ENCODE data around the gene BBS2. TPM values are rescaled to one million over a fixed set of nuclear protein-coding genes. Genes with fewer than 3 reads are reported as not detected.

BBS2 gene
- total RNA-seq, 1 experiment from 2014 or later: 23.9 TPM

DNA sequence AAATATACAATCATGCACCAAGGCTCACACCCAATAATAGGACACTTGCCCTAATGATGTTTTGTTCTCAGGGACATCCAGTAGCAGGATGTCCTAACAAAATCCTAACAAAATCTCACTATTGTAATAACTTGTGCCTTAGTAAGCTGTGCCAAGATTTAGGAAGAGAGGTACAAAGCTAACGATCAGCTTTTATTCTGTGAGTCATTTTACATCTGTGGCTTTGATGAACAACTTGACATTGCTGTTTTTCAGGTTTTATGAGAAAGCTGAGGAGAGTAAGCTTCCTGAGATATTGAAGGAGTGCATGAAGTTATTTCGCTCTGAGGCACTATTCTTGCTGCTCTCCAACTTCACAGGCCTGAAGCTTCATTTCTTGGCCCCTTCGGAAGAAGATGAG is 49.6 kb downstream of the BBS2 start:
- intact Hi-C loops (cut with micrococcal nuclease): no loop called here
- BruUV-seq (replicated peaks): no TSS peak
- POLR2A ChIA-PET: interaction anchor here (1.2 to 1.7 kb wide), 2 partner anchors 11 to 19 kb away, joined by 5 read pairs; partner anchors contain the start of genes NUDT21 and OGFOD1
- H3K27me3 Mint-ChIP-seq (ENCODE audit: insufficient read depth, unreplicated experiment): no peaks in the 10 kb centered on the region
- H3K36me3 Mint-ChIP-seq (ENCODE audit: insufficient read depth, unreplicated experiment): peaks cover 96% of the 10 kb centered on the region
- H3K27ac Mint-ChIP-seq (ENCODE audit: low read depth, unreplicated experiment): peak overlapping the region; percentile 70
- H3K4me3 Mint-ChIP-seq (ENCODE audit: unreplicated experiment): no peak overlapping the region
- DNase-seq (ENCODE audit: unreplicated experiment): no peak
- peaks cover 3% of the 10 kb centered on the region for H3K4me1 Mint-ChIP-seq (ENCODE audit: insufficient read depth, unreplicated experiment)
- CTCF ChIA-PET: no interaction called here
- TF ChIP-seq, protein P1, sequence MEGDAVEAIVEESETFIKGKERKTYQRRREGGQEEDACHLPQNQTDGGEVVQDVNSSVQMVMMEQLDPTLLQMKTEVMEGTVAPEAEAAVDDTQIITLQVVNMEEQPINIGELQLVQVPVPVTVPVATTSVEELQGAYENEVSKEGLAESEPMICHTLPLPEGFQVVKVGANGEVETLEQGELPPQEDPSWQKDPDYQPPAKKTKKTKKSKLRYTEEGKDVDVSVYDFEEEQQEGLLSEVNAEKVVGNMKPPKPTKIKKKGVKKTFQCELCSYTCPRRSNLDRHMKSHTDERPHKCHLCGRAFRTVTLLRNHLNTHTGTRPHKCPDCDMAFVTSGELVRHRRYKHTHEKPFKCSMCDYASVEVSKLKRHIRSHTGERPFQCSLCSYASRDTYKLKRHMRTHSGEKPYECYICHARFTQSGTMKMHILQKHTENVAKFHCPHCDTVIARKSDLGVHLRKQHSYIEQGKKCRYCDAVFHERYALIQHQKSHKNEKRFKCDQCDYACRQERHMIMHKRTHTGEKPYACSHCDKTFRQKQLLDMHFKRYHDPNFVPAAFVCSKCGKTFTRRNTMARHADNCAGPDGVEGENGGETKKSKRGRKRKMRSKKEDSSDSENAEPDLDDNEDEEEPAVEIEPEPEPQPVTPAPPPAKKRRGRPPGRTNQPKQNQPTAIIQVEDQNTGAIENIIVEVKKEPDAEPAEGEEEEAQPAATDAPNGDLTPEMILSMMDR (IDR thresholded peaks at IDR 0.05; ENCODE audit: unreplicated experiment): no peak
- no peaks in the 10 kb centered on the region for H3K9me3 Mint-ChIP-seq (ENCODE audit: unreplicated experiment)

DNA sequence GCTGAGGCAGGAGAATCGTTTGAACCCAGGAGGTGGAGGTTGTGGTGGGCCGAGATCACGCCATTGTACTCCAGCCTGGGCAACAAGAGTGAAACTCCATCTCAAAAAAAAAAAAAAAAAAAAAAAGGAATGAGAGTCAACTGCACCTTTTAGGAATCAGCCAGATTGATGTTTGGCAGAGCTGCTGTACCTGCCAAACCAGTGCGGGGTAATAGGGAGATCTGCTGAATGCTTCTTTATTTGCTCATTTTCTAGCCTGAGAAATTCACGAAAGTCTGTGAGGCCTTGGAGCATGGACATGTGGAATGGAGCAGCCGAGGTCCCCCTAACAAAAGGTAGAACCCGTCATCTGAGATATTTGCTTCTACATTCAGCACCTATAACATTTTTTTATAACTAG is 50.1 kb downstream of the BBS2 start:
- Mint-ChIP-seq H3K4me1 (ENCODE audit: insufficient read depth, unreplicated experiment) (peaks cover 3% of the 10 kb centered on the region), H3K27me3 (ENCODE audit: insufficient read depth, unreplicated experiment) (no peaks in the 10 kb centered on the region), H3K27ac (ENCODE audit: low read depth, unreplicated experiment) (no peak overlapping the region), H3K9me3 (ENCODE audit: unreplicated experiment) (no peaks in the 10 kb centered on the region), H3K36me3 (ENCODE audit: insufficient read depth, unreplicated experiment) (peaks cover 96% of the 10 kb centered on the region), H3K4me3 (ENCODE audit: unreplicated experiment) (no peak overlapping the region)
- intact Hi-C loops (cut with micrococcal nuclease): no loop called here
- CTCF ChIA-PET: no interaction called here
- TF ChIP-seq, protein P1 (IDR thresholded peaks at IDR 0.05; ENCODE audit: unreplicated experiment): no peak
- BruUV-seq (replicated peaks): no TSS peak
- POLR2A ChIA-PET: interaction anchor here (1.2 kb wide), 1 partner anchor 19 kb away, joined by 5 read pairs; the partner anchor contains the start of genes NUDT21 and OGFOD1
- DNase-seq (ENCODE audit: unreplicated experiment): no peak

DNA sequence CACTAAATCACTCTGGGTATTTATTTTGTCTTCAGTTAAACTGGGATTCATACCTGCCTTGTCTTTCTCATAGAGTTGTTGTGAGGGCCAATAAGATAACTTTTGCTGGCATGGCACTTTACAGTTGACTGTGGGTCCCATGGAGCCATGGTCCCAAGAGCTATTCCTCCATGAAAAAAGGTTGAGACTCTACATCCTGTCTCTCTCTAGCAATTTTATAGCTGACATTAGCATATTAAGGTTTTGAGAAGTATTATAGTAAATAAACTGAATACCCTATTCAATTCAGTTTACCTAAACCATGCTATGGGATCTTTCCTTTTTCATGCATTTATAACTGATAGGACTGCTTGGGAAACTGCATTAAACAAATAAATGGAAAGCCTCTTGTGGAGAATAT is 51.0 kb downstream of the BBS2 start:
- no TSS peak for BruUV-seq (replicated peaks)
- H3K4me1 Mint-ChIP-seq (ENCODE audit: insufficient read depth, unreplicated experiment): peaks cover 3% of the 10 kb centered on the region
- ChIA-PET CTCF (no interaction called here), POLR2A (interaction anchor here (0.6 to 1.1 kb wide), 2 partner anchors 13 to 108 kb away, joined by 3 read pairs; no protein-coding TSS in a partner anchor)
- H3K4me3 Mint-ChIP-seq (ENCODE audit: unreplicated experiment): no peak overlapping the region
- intact Hi-C loops (cut with micrococcal nuclease): no loop called here
- H3K9me3 Mint-ChIP-seq (ENCODE audit: unreplicated experiment): no peaks in the 10 kb centered on the region
- H3K27me3 Mint-ChIP-seq (ENCODE audit: insufficient read depth, unreplicated experiment): no peaks in the 10 kb centered on the region
- TF ChIP-seq, protein P1 (IDR thresholded peaks at IDR 0.05; ENCODE audit: unreplicated experiment): no peak
- H3K27ac Mint-ChIP-seq (ENCODE audit: low read depth, unreplicated experiment): no peak overlapping the region
- no peak for DNase-seq (ENCODE audit: unreplicated experiment)
- peaks cover 96% of the 10 kb centered on the region for H3K36me3 Mint-ChIP-seq (ENCODE audit: insufficient read depth, unreplicated experiment)

DNA sequence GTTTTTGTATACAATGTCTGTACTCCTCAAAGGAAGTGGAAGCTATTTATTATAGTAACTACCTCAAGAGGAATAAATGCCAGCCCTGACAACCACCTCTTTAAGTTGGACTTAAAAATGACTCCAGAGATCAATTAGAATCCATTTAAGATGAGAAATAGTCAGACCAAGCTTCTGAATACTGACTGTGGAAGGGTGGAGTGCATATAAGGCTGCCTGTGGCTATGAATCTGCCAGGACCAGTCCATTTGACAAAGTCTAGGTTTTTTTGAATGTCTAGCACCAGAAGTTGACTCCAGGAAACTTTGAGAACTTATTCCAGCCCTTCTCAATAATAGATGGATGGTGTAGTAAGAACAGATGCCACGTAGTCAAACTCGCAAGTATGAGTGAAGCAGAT is 53.5 kb downstream of the BBS2 start:
- no peak overlapping the region for H3K4me3 Mint-ChIP-seq (ENCODE audit: unreplicated experiment)
- peaks cover 3% of the 10 kb centered on the region for H3K4me1 Mint-ChIP-seq (ENCODE audit: insufficient read depth, unreplicated experiment)
- TF ChIP-seq, protein P1 (IDR thresholded peaks at IDR 0.05; ENCODE audit: unreplicated experiment): no peak
- no peaks in the 10 kb centered on the region for H3K9me3 Mint-ChIP-seq (ENCODE audit: unreplicated experiment)
- peaks cover 96% of the 10 kb centered on the region for H3K36me3 Mint-ChIP-seq (ENCODE audit: insufficient read depth, unreplicated experiment)
- BruUV-seq (replicated peaks): no TSS peak
- H3K27me3 Mint-ChIP-seq (ENCODE audit: insufficient read depth, unreplicated experiment): no peaks in the 10 kb centered on the region
- POLR2A ChIA-PET: interaction anchor here (0.8 to 1.2 kb wide), 2 partner anchors 9 to 15 kb away, joined by 6 to 8 read pairs; partner anchors contain the start of genes NUDT21 and OGFOD1
- CTCF ChIA-PET: interaction anchor here (0.8 to 1.0 kb wide), 2 partner anchors 15 to 48 kb away, joined by 3 to 4 read pairs; partner anchors contain the start of genes NUDT21 and OGFOD1
- no peak for DNase-seq (ENCODE audit: unreplicated experiment)
- H3K27ac Mint-ChIP-seq (ENCODE audit: low read depth, unreplicated experiment): no peak overlapping the region
- intact Hi-C loops (cut with micrococcal nuclease): no loop called here

All from MCF 10A (cell line).